HepG2 (cell line): Measurements from ENCODE around the gene NCOA3. TPM values are rescaled to one million over a fixed set of nuclear protein-coding genes. Genes with fewer than 3 reads are reported as not detected.

Experiments used
- ATAC-seq: fragments of 200-7000 bp; cut with Tn5 transposase; 3 replicates; pipeline ENCODE4 v1.9.1; 2020; ENCODE audit warnings: mild to moderate bottlenecking, moderate library complexity
- BruUV-seq: library from RNA; stranded (reverse); fragments of 400-500 nt; replicated peaks from 2 replicates; lab custom pipeline; 2021; lab: Mats Ljungman, UMichigan
- CTCF ChIA-PET: fragments of 300-600 bp; formaldehyde crosslinking; extraction: SDS; loops from one replicate; lab custom pipeline; 2021; ENCODE audit warnings: low total read pairs, inconsistent platforms, low intra/inter-chr PET ratio; lab: Yijun Ruan, JAX
- POLR2A ChIA-PET: fragments of 350-600 bp; sonication (Branson Sonifier 250); formaldehyde crosslinking; loops from one replicate; lab custom pipeline; 2020; ENCODE audit warnings: antibody characterized with exemption, inconsistent platforms; lab: Yijun Ruan, JAX
- DNase-seq: peaks from one replicate; pipeline ENCODE4 v3.0.0-alpha.2; 2015; ENCODE audit warnings: low spot score
- FAIRE-seq: peaks from 3 replicates; lab custom pipeline; 2011; peaks lifted over from hg19 to GRCh38; lab: Jason Lieb, UNC
- H2AFZ ChIP-seq: one replicate; pipeline ENCODE4 v1.6.1; 2011; ENCODE audit warnings: low read length, inconsistent platforms
- H3K27ac ChIP-seq: fragments of 300-600 bp; 3 replicates; pipeline ENCODE4 v1.8.0; 2011; ENCODE audit warnings: mixed run types, mild to moderate bottlenecking, mixed read lengths, low read length, inconsistent platforms; ENCODE audit not compliant: insufficient read depth; ENCODE audit errors: extremely low read length
- H3K27me3 ChIP-seq, 2 experiments: fragments of 200-600 bp in 1 of 2; 2 replicates in 1 of 2; 3 replicates in 1 of 2; pipeline versions ENCODE4 v1.6.0 to v1.8.0; 2011; ENCODE audit warnings: low read length in 2 of 2, mild to moderate bottlenecking in 2 of 2, moderate library complexity in 2 of 2, inconsistent platforms in 1 of 2; ENCODE audit not compliant: insufficient read depth in 2 of 2, control insufficient read depth in 1 of 2
- H3K36me3 ChIP-seq, 2 experiments: fragments of 200-600 bp in 1 of 2; replicated peaks in 1 of 2; 2 replicates in 1 of 2; 3 replicates in 1 of 2; pipeline versions ENCODE4 v1.5.1 to v1.8.0; 2011; ENCODE audit warnings: low read length in 2 of 2, inconsistent platforms in 1 of 2; ENCODE audit not compliant: insufficient read depth in 2 of 2, control insufficient read depth in 1 of 2
- H3K4me1 ChIP-seq: 2 replicates; pipeline ENCODE4 v1.5.1; 2012; ENCODE audit warnings: low read length, inconsistent platforms; ENCODE audit not compliant: insufficient read depth
- H3K4me2 ChIP-seq: 2 replicates; pipeline ENCODE4 v1.6.0; 2011; ENCODE audit warnings: low read depth, low read length, inconsistent platforms
- H3K4me3 ChIP-seq, 3 experiments: fragments of 200-600 bp in 1 of 3; sonication (generic), shearing (Covaris generic) in 1 of 3; replicated peaks in 1 of 3; 2 replicates each; pipeline ENCODE4 v1.5.1; 2011 to 2016; ENCODE audit warnings: low read length in 3 of 3, inconsistent platforms in 2 of 3, low read depth in 2 of 3, mild to moderate bottlenecking in 2 of 3, control low read depth in 1 of 3, mixed read lengths in 1 of 3; ENCODE audit not compliant: insufficient read depth in 1 of 3
- H3K79me2 ChIP-seq: one replicate; pipeline ENCODE4 v1.6.1; 2011; ENCODE audit warnings: low read length, inconsistent platforms; ENCODE audit not compliant: insufficient read depth
- H3K9ac ChIP-seq: 2 replicates; pipeline ENCODE4 v1.6.0; 2011; ENCODE audit warnings: mild to moderate bottlenecking, low read depth, low read length, inconsistent platforms; ENCODE audit not compliant: insufficient read depth
- H3K9me3 ChIP-seq: 2 replicates; pipeline ENCODE4 v1.5.1; 2012; ENCODE audit warnings: mild to moderate bottlenecking, low read length
- H4K20me1 ChIP-seq: 2 replicates; pipeline ENCODE4 v1.6.0; 2011; ENCODE audit warnings: inconsistent platforms, mild to moderate bottlenecking, low read length, moderate library complexity; ENCODE audit not compliant: insufficient read depth
- KDM2A ChIP-seq: sonication (generic); formaldehyde crosslinking; IDR thresholded peaks from 2 replicates; pipeline ENCODE4 v1.4.0; 2020; ENCODE audit warnings: low read depth, missing genetic modification reagents, borderline replicate concordance
- NR0B2 ChIP-seq: sonication (generic); formaldehyde crosslinking; IDR thresholded peaks from 2 replicates; pipeline ENCODE4 v1.4.0; 2020; ENCODE audit warnings: mild to moderate bottlenecking, missing genetic modification reagents
- TRAFD1 ChIP-seq: sonication (generic); formaldehyde crosslinking; IDR thresholded peaks from 2 replicates; pipeline ENCODE4 v1.5.1; 2020; ENCODE audit warnings: missing genetic modification reagents, mild to moderate bottlenecking, borderline replicate concordance
- ZBTB38 ChIP-seq: sonication (generic); formaldehyde crosslinking; IDR thresholded peaks from 2 replicates; pipeline ENCODE4 v1.5.1; 2020; ENCODE audit warnings: mild to moderate bottlenecking, missing genetic modification reagents
- ZBTB4 ChIP-seq: sonication (generic); formaldehyde crosslinking; IDR thresholded peaks from 2 replicates; pipeline ENCODE4 v1.4.0; 2020; ENCODE audit warnings: missing genetic modification reagents, mild to moderate bottlenecking, borderline replicate concordance
- ZFP82 ChIP-seq: sonication (generic); formaldehyde crosslinking; IDR thresholded peaks from 2 replicates; pipeline ENCODE4 v1.5.1; 2020; ENCODE audit warnings: mild to moderate bottlenecking, missing genetic modification reagents, borderline replicate concordance
- ZFY ChIP-seq: sonication (generic); formaldehyde crosslinking; IDR thresholded peaks from 2 replicates; pipeline ENCODE4 v1.4.0; 2020; ENCODE audit warnings: missing genetic modification reagents
- ZHX1 ChIP-seq: sonication (generic); formaldehyde crosslinking; IDR thresholded peaks from 2 replicates; pipeline ENCODE4 v1.8.1; 2022; ENCODE audit warnings: low read depth, mild to moderate bottlenecking, missing genetic modification reagents
- ZNF205 ChIP-seq: IDR thresholded peaks from 2 replicates; pipeline ENCODE4 v1.6.1; 2018; ENCODE audit warnings: missing biosample characterization, missing genetic modification reagents
- ZNF337 ChIP-seq: sonication (generic); formaldehyde crosslinking; IDR thresholded peaks from 2 replicates; pipeline ENCODE4 v1.5.1; 2020; ENCODE audit warnings: missing genetic modification reagents, low read depth, mild to moderate bottlenecking, borderline replicate concordance
- ZNF350 ChIP-seq: sonication (generic); formaldehyde crosslinking; IDR thresholded peaks from 2 replicates; pipeline ENCODE4 v1.4.0; 2020; ENCODE audit warnings: mild to moderate bottlenecking, low read depth, missing genetic modification reagents, borderline replicate concordance
- ZNF430 ChIP-seq: sonication (generic); formaldehyde crosslinking; IDR thresholded peaks from 2 replicates; pipeline ENCODE4 v1.9.0; 2021; ENCODE audit warnings: mild to moderate bottlenecking, missing genetic modification reagents
- ZNF589 ChIP-seq: sonication (generic); formaldehyde crosslinking; conservative IDR thresholded peaks from 2 replicates; pipeline ENCODE4 v1.8.0; 2022; ENCODE audit warnings: mild to moderate bottlenecking, moderate library complexity, missing genetic modification reagents
- ZNF883 ChIP-seq: sonication (generic); formaldehyde crosslinking; IDR thresholded peaks from 2 replicates; pipeline ENCODE4 v1.5.1; 2020; ENCODE audit warnings: mild to moderate bottlenecking, missing genetic modification reagents; ENCODE audit errors: not compliant biosample characterization
- ZNF891 ChIP-seq: sonication (generic); formaldehyde crosslinking; IDR thresholded peaks from 2 replicates; pipeline ENCODE4 v1.5.0; 2020; ENCODE audit warnings: mild to moderate bottlenecking, missing genetic modification reagents
- WGBS: methylation state at CpG from one replicate; pipeline ENCODE4 v1.1.6; 2017; ENCODE audit warnings: low lambda C conversion rate; 5-methylcytosine and 5-hydroxymethylcytosine counted together
- in situ Hi-C: cut with HindIII; loops from 2 replicates; pipeline ENCODE4 v1.10.0; 2017; ENCODE audit warnings: low pct_unique_long_range_greater_than_20kb; ENCODE audit not compliant: extremely low pct_ligation_motif_present
- intact Hi-C: fragments of 100-400 bp; cut with micrococcal nuclease; formaldehyde crosslinking; loops from one replicate; pipeline ENCODE4 v1.10.0; 2022; ENCODE audit not compliant: unreplicated experiment
- polyA plus RNA-seq, 8 experiments: library from polyadenylated mRNA; depleted of rRNA in 3 of 8; stranded (reverse) in 7 of 8; unstranded in 1 of 8; fragments of >200 nt; fragmentation: Illumina TruSeq in 4 of 8; extraction: Trizol in 4 of 8; gene quantifications; 2 replicates each; pipeline versions ENCODE4 v1.2.1 to v1.2.3, GENCODE V29; 2011 to 2016; ENCODE audit warnings: low read depth in 4 of 8, missing spikeins in 1 of 8, mixed read lengths in 1 of 8; ENCODE audit not compliant: insufficient read depth in 1 of 8
- total RNA-seq, 5 experiments: library from RNA; depleted of rRNA; stranded (reverse); fragments of >200 nt; fragmentation: Illumina TruSeq; extraction: Trizol; gene quantifications; 2 replicates each; pipeline ENCODE4 v1.2.3, GENCODE V29; 2016; ENCODE audit warnings: low read depth in 1 of 5

Gene NCOA3
- total and polyA plus RNA-seq, 2 of the 13 experiments (the other 11 are each of a cell fraction or from before 2014, with no cell fraction given): 35.0 to 56.8 TPM

GRCh38 chr20:47456041-47456537 is 45.6 kb upstream of the NCOA3 start:
- Histone ChIP-seq H3K27ac (peak overlapping the region; percentile 83), H2AFZ (no peak overlapping the region), H3K36me3 (no peaks in the 10 kb centered on the region), H3K4me1 (peaks cover 94% of the 10 kb centered on the region), H3K79me2 (no peaks in the 10 kb centered on the region), H3K9ac (peak overlapping the region; percentile 43), H3K4me3 (no peak overlapping the region), H3K4me2 (peak overlapping the region; percentile 69), H4K20me1 (no peaks in the 10 kb centered on the region), H3K9me3 (no peaks in the 10 kb centered on the region), H3K27me3 (no peaks in the 10 kb centered on the region)
- ATAC-seq: no peak
- WGBS: 85% methylated on average over 8 of the region's 8 CpGs
- ChIA-PET CTCF (no interaction called here), POLR2A (interaction anchor here (0.8 to 4.9 kb wide), 19 partner anchors 8 to 135 kb away, joined by 3 to 76 read pairs (median 5); partner anchors contain the start of genes NCOA3 and ZMYND8)
- intact Hi-C loops: loop anchor here (5.0 to 10.0 kb wide), 2 partner anchors 39 to 61 kb away; no protein-coding TSS in a partner anchor
- no peak for DNase-seq
- BruUV-seq: no TSS peak
- no peak for FAIRE-seq
- in situ Hi-C loops: no loop called here
- no peak for TF ChIP-seq ZBTB4 (CRISPR knock-in tag)
- TF ChIP-seq ZFP82 (CRISPR knock-in tag): peak; percentile 70; the same call in 1 of the 2 replicates
- no peak for TF ChIP-seq ZNF589 (CRISPR knock-in tag)
- no peak for TF ChIP-seq ZNF430
- peak; percentile 97 for TF ChIP-seq ZBTB38
- TF ChIP-seq ZNF891 (CRISPR knock-in tag): 0 out of 2 replicates have a peak, but pooled peaks have one; percentile 44
- TF ChIP-seq NR0B2 (CRISPR knock-in tag): 0 out of 2 replicates have a peak, but pooled peaks have one; percentile 54
- peak; percentile 44 for TF ChIP-seq ZNF883 (CRISPR knock-in tag)
- TF ChIP-seq TRAFD1: 0 out of 2 replicates have a peak, but pooled peaks have one; percentile 26
- TF ChIP-seq ZNF350 (CRISPR knock-in tag): 0 out of 2 replicates have a peak, but pooled peaks have one; percentile 34
- peak; percentile 56; the same call in 1 of the 2 replicates for TF ChIP-seq ZHX1 (CRISPR knock-in tag)
- TF ChIP-seq ZFY (CRISPR knock-in tag): peak; percentile 42; the same call in 1 of the 2 replicates
- TF ChIP-seq ZNF205 (CRISPR knock-in tag): no peak
- TF ChIP-seq KDM2A (CRISPR knock-in tag): 0 out of 2 replicates have a peak, but pooled peaks have one; percentile 2
- 0 out of 2 replicates have a peak, but pooled peaks have one; percentile 20 for TF ChIP-seq ZNF337 (CRISPR knock-in tag)
